HepG2 (cell line): ENCODE results near the gene BCL2L11. TPM values are rescaled to one million over a fixed set of nuclear protein-coding genes. Genes with fewer than 3 reads are reported as not detected.

Experiments
- ATAC-seq: fragments of 200-7000 bp; cut with Tn5 transposase; 3 replicates; pipeline ENCODE4 v1.9.1; 2020; ENCODE audit warnings: mild to moderate bottlenecking, moderate library complexity
- BruUV-seq: library from RNA; stranded (reverse); fragments of 400-500 nt; replicated peaks from 2 replicates; lab custom pipeline; 2021; lab: Mats Ljungman, UMichigan
- CTCF ChIA-PET: fragments of 300-600 bp; formaldehyde crosslinking; extraction: SDS; loops from one replicate; lab custom pipeline; 2021; ENCODE audit warnings: low total read pairs, inconsistent platforms, low intra/inter-chr PET ratio; lab: Yijun Ruan, JAX
- POLR2A ChIA-PET: fragments of 350-600 bp; sonication (Branson Sonifier 250); formaldehyde crosslinking; loops from one replicate; lab custom pipeline; 2020; ENCODE audit warnings: antibody characterized with exemption, inconsistent platforms; lab: Yijun Ruan, JAX
- DNase-seq: peaks from one replicate; pipeline ENCODE4 v3.0.0-alpha.2; 2015; ENCODE audit warnings: low spot score
- FAIRE-seq: peaks from 3 replicates; lab custom pipeline; 2011; peaks lifted over from hg19 to GRCh38; lab: Jason Lieb, UNC
- H2AFZ ChIP-seq: one replicate; pipeline ENCODE4 v1.6.1; 2011; ENCODE audit warnings: low read length, inconsistent platforms
- H3K27ac ChIP-seq: fragments of 300-600 bp; 3 replicates; pipeline ENCODE4 v1.8.0; 2011; ENCODE audit warnings: mixed run types, mild to moderate bottlenecking, mixed read lengths, low read length, inconsistent platforms; ENCODE audit not compliant: insufficient read depth; ENCODE audit errors: extremely low read length
- H3K27me3 ChIP-seq, 2 experiments: fragments of 200-600 bp in 1 of 2; 2 replicates in 1 of 2; 3 replicates in 1 of 2; pipeline versions ENCODE4 v1.6.0 to v1.8.0; 2011; ENCODE audit warnings: low read length in 2 of 2, mild to moderate bottlenecking in 2 of 2, moderate library complexity in 2 of 2, inconsistent platforms in 1 of 2; ENCODE audit not compliant: insufficient read depth in 2 of 2, control insufficient read depth in 1 of 2
- H3K36me3 ChIP-seq, 2 experiments: fragments of 200-600 bp in 1 of 2; replicated peaks in 1 of 2; 2 replicates in 1 of 2; 3 replicates in 1 of 2; pipeline versions ENCODE4 v1.5.1 to v1.8.0; 2011; ENCODE audit warnings: low read length in 2 of 2, inconsistent platforms in 1 of 2; ENCODE audit not compliant: insufficient read depth in 2 of 2, control insufficient read depth in 1 of 2
- H3K4me1 ChIP-seq: 2 replicates; pipeline ENCODE4 v1.5.1; 2012; ENCODE audit warnings: low read length, inconsistent platforms; ENCODE audit not compliant: insufficient read depth
- H3K4me2 ChIP-seq: 2 replicates; pipeline ENCODE4 v1.6.0; 2011; ENCODE audit warnings: low read depth, low read length, inconsistent platforms
- H3K4me3 ChIP-seq, 3 experiments: fragments of 200-600 bp in 1 of 3; sonication (generic), shearing (Covaris generic) in 1 of 3; replicated peaks in 1 of 3; 2 replicates each; pipeline ENCODE4 v1.5.1; 2011 to 2016; ENCODE audit warnings: low read length in 3 of 3, inconsistent platforms in 2 of 3, low read depth in 2 of 3, mild to moderate bottlenecking in 2 of 3, control low read depth in 1 of 3, mixed read lengths in 1 of 3; ENCODE audit not compliant: insufficient read depth in 1 of 3
- H3K79me2 ChIP-seq: one replicate; pipeline ENCODE4 v1.6.1; 2011; ENCODE audit warnings: low read length, inconsistent platforms; ENCODE audit not compliant: insufficient read depth
- H3K9ac ChIP-seq: 2 replicates; pipeline ENCODE4 v1.6.0; 2011; ENCODE audit warnings: mild to moderate bottlenecking, low read depth, low read length, inconsistent platforms; ENCODE audit not compliant: insufficient read depth
- H3K9me3 ChIP-seq: 2 replicates; pipeline ENCODE4 v1.5.1; 2012; ENCODE audit warnings: mild to moderate bottlenecking, low read length
- H4K20me1 ChIP-seq: 2 replicates; pipeline ENCODE4 v1.6.0; 2011; ENCODE audit warnings: inconsistent platforms, mild to moderate bottlenecking, low read length, moderate library complexity; ENCODE audit not compliant: insufficient read depth
- CEBPG ChIP-seq: IDR thresholded peaks from 2 replicates; pipeline ENCODE4 v1.6.1; 2016
- DR1 ChIP-seq: sonication (generic); formaldehyde crosslinking; IDR thresholded peaks from 2 replicates; pipeline ENCODE4 v1.8.0; 2021; ENCODE audit warnings: mild to moderate bottlenecking, missing genetic modification reagents, inconsistent platforms
- FOXJ3 ChIP-seq: sonication (generic); formaldehyde crosslinking; IDR thresholded peaks from 2 replicates; pipeline ENCODE4 v1.4.0; 2020; ENCODE audit warnings: missing genetic modification reagents, mild to moderate bottlenecking, borderline replicate concordance
- HMG20A ChIP-seq: IDR thresholded peaks from 2 replicates; pipeline ENCODE4 v1.6.1; 2016; ENCODE audit warnings: borderline replicate concordance
- LCORL ChIP-seq, 2 experiments: fragments of 450-650 bp in 1 of 2; sonication (generic) in 1 of 2; formaldehyde crosslinking in 1 of 2; IDR thresholded peaks; 2 replicates each; pipeline versions ENCODE4 v1.5.0 to v1.6.1; 2017 to 2020; ENCODE audit warnings: antibody characterized with exemption in 1 of 2, missing genetic modification reagents in 1 of 2
- PTBP1 ChIP-seq: fragments of 200-400 bp; formaldehyde crosslinking; IDR thresholded peaks from 2 replicates; pipeline ENCODE4 v1.6.1; 2018; ENCODE audit warnings: low read length, low read depth; ENCODE audit not compliant: poor library complexity, severe bottlenecking
- ZFY ChIP-seq: sonication (generic); formaldehyde crosslinking; IDR thresholded peaks from 2 replicates; pipeline ENCODE4 v1.4.0; 2020; ENCODE audit warnings: missing genetic modification reagents
- ZNF589 ChIP-seq: sonication (generic); formaldehyde crosslinking; conservative IDR thresholded peaks from 2 replicates; pipeline ENCODE4 v1.8.0; 2022; ENCODE audit warnings: mild to moderate bottlenecking, moderate library complexity, missing genetic modification reagents
- WGBS: methylation state at CpG from one replicate; pipeline ENCODE4 v1.1.6; 2017; ENCODE audit warnings: low lambda C conversion rate; 5-methylcytosine and 5-hydroxymethylcytosine counted together
- in situ Hi-C: cut with HindIII; loops from 2 replicates; pipeline ENCODE4 v1.10.0; 2017; ENCODE audit warnings: low pct_unique_long_range_greater_than_20kb; ENCODE audit not compliant: extremely low pct_ligation_motif_present
- intact Hi-C: fragments of 100-400 bp; cut with micrococcal nuclease; formaldehyde crosslinking; loops from one replicate; pipeline ENCODE4 v1.10.0; 2022; ENCODE audit not compliant: unreplicated experiment
- polyA plus RNA-seq, 8 experiments: library from polyadenylated mRNA; depleted of rRNA in 3 of 8; stranded (reverse) in 7 of 8; unstranded in 1 of 8; fragments of >200 nt; fragmentation: Illumina TruSeq in 4 of 8; extraction: Trizol in 4 of 8; gene quantifications; 2 replicates each; pipeline versions ENCODE4 v1.2.1 to v1.2.3, GENCODE V29; 2011 to 2016; ENCODE audit warnings: low read depth in 4 of 8, missing spikeins in 1 of 8, mixed read lengths in 1 of 8; ENCODE audit not compliant: insufficient read depth in 1 of 8
- total RNA-seq, 5 experiments: library from RNA; depleted of rRNA; stranded (reverse); fragments of >200 nt; fragmentation: Illumina TruSeq; extraction: Trizol; gene quantifications; 2 replicates each; pipeline ENCODE4 v1.2.3, GENCODE V29; 2016; ENCODE audit warnings: low read depth in 1 of 5
- TF ChIP-seq, protein P1 (sequence below): sonication (generic); formaldehyde crosslinking; IDR thresholded peaks from 2 replicates; pipeline ENCODE4 v1.4.0; 2020; ENCODE audit warnings: missing genetic modification reagents
- TF ChIP-seq, protein P2 (sequence below): sonication (generic); formaldehyde crosslinking; IDR thresholded peaks from 2 replicates; pipeline ENCODE4 v1.4.0; 2020; ENCODE audit warnings: missing genetic modification reagents, borderline replicate concordance
- TF ChIP-seq, protein P3 (sequence below): sonication (generic); formaldehyde crosslinking; IDR thresholded peaks from 2 replicates; pipeline ENCODE4 v1.4.0; 2020; ENCODE audit warnings: mild to moderate bottlenecking, missing genetic modification reagents

Gene BCL2L11
- total and polyA plus RNA-seq, 2 of the 13 experiments (the other 11 are each of a cell fraction or from before 2014, with no cell fraction given), result 6.1 to 9.7 TPM

DNA sequence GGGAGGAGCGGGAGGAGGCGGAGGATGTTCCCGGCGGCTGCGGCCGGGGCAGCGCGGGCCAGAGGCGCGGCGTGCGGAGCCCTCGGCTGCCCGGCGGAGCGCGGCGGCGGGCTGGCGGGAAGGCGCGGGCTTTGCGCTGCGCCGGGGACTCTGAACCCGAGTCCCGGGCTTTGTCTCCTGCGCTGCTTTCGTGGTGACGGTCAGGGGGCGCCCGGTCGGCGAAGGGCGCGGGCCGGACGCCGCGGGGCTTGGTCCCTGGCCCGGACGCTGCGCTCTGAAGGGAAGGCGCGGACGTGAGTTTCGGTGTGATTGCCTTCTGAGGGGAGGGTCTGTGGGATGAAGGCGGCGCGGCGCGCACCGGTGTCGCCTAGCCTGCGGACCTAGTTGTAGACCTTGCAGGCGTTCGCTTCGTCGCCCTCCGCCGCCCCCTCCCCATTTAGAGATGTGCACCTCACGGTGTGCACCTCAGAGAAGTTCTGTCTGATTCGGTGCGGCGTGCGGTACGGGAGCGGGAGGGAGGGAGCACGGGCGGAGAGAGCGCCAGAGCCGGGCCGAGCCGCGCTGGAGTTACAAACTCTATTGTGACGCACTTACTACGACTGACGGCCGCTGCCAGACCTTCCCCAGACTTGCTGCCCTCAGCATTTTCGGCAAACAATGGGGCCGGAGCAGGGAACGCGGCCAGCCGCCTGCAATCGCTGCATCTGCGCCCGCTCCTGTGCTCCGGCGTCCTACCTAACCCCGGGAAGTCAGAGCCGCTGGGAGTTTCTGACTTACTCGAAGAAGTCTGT, 2.1 kb downstream of the BCL2L11 start (continued):
- TF ChIP-seq, protein P1, sequence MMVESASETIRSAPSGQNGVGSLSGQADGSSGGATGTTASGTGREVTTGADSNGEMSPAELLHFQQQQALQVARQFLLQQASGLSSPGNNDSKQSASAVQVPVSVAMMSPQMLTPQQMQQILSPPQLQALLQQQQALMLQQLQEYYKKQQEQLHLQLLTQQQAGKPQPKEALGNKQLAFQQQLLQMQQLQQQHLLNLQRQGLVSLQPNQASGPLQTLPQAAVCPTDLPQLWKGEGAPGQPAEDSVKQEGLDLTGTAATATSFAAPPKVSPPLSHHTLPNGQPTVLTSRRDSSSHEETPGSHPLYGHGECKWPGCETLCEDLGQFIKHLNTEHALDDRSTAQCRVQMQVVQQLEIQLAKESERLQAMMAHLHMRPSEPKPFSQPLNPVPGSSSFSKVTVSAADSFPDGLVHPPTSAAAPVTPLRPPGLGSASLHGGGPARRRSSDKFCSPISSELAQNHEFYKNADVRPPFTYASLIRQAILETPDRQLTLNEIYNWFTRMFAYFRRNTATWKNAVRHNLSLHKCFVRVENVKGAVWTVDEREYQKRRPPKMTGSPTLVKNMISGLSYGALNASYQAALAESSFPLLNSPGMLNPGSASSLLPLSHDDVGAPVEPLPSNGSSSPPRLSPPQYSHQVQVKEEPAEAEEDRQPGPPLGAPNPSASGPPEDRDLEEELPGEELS (CRISPR knock-in tag), result 0 out of 2 replicates have a peak, but pooled peaks have one; percentile 4
- TF ChIP-seq, all 625 proteins: peak for 169

DNA sequence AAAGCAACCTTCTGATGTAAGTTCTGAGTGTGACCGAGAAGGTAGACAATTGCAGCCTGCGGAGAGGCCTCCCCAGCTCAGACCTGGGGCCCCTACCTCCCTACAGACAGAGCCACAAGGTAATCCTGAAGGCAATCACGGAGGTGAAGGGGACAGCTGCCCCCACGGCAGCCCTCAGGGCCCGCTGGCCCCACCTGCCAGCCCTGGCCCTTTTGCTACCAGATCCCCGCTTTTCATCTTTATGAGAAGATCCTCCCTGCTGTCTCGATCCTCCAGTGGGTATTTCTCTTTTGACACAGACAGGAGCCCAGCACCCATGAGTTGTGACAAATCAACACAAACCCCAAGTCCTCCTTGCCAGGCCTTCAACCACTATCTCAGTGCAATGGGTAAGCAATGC, 3.0 kb downstream of the BCL2L11 start:
- no peaks in the 10 kb centered on the region; a peak in 1 of 5 replicates for H3K27me3 ChIP-seq
- H3K9ac ChIP-seq, result peak overlapping the region; percentile 92
- peak overlapping the region in 2 of 3 experiments; percentile 86 to 93; a peak in 3 of 6 replicates for H3K4me3 ChIP-seq
- FAIRE-seq (no peak), ATAC-seq (no peak), DNase-seq (no peak)
- CTCF ChIA-PET, result no interaction called here
- 0 out of 2 replicates have a peak, but pooled peaks cover 4% of the 10 kb centered on the region for H4K20me1 ChIP-seq
- in situ Hi-C loops, result no loop called here
- H3K9me3 ChIP-seq, result no peaks in the 10 kb centered on the region
- peaks cover 57% of the 10 kb centered on the region for H3K79me2 ChIP-seq
- H2AFZ ChIP-seq, result no peak overlapping the region
- intact Hi-C loops, result loop anchor here (2.0 to 10.0 kb wide), 2 partner anchors 13 to 451 kb away; no protein-coding TSS in a partner anchor
- WGBS, result 85% methylated on average over 7 of the region's 7 CpGs
- POLR2A ChIA-PET, result interaction anchor here (1.3 kb wide), 1 partner anchor 9 kb away, joined by 3 read pairs; no protein-coding TSS in a partner anchor
- H3K36me3 ChIP-seq, result peaks cover 11 to 45% of the 10 kb centered on the region in 2 experiments
- peaks cover 45% of the 10 kb centered on the region for H3K4me1 ChIP-seq
- H3K27ac ChIP-seq, result no peak overlapping the region
- peak overlapping the region; percentile 85 for H3K4me2 ChIP-seq
- no TSS peak for BruUV-seq
- TF ChIP-seq, protein P2, sequence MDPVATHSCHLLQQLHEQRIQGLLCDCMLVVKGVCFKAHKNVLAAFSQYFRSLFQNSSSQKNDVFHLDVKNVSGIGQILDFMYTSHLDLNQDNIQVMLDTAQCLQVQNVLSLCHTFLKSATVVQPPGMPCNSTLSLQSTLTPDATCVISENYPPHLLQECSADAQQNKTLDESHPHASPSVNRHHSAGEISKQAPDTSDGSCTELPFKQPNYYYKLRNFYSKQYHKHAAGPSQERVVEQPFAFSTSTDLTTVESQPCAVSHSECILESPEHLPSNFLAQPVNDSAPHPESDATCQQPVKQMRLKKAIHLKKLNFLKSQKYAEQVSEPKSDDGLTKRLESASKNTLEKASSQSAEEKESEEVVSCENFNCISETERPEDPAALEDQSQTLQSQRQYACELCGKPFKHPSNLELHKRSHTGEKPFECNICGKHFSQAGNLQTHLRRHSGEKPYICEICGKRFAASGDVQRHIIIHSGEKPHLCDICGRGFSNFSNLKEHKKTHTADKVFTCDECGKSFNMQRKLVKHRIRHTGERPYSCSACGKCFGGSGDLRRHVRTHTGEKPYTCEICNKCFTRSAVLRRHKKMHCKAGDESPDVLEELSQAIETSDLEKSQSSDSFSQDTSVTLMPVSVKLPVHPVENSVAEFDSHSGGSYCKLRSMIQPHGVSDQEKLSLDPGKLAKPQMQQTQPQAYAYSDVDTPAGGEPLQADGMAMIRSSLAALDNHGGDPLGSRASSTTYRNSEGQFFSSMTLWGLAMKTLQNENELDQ, result no peak
- TF ChIP-seq LCORL (IDR thresholded peaks at IDR 0.05) (no peak), LCORL (CRISPR knock-in tag; IDR thresholded peaks at IDR 0.05) (no peak), ZNF589 (no peak), ZFY (no peak), CEBPG (no peak), FOXJ3 (CRISPR knock-in tag) (no peak), PTBP1 (no peak), DR1 (no peak), HMG20A (CRISPR knock-in tag) (no peak)
- TF ChIP-seq, protein P3, sequence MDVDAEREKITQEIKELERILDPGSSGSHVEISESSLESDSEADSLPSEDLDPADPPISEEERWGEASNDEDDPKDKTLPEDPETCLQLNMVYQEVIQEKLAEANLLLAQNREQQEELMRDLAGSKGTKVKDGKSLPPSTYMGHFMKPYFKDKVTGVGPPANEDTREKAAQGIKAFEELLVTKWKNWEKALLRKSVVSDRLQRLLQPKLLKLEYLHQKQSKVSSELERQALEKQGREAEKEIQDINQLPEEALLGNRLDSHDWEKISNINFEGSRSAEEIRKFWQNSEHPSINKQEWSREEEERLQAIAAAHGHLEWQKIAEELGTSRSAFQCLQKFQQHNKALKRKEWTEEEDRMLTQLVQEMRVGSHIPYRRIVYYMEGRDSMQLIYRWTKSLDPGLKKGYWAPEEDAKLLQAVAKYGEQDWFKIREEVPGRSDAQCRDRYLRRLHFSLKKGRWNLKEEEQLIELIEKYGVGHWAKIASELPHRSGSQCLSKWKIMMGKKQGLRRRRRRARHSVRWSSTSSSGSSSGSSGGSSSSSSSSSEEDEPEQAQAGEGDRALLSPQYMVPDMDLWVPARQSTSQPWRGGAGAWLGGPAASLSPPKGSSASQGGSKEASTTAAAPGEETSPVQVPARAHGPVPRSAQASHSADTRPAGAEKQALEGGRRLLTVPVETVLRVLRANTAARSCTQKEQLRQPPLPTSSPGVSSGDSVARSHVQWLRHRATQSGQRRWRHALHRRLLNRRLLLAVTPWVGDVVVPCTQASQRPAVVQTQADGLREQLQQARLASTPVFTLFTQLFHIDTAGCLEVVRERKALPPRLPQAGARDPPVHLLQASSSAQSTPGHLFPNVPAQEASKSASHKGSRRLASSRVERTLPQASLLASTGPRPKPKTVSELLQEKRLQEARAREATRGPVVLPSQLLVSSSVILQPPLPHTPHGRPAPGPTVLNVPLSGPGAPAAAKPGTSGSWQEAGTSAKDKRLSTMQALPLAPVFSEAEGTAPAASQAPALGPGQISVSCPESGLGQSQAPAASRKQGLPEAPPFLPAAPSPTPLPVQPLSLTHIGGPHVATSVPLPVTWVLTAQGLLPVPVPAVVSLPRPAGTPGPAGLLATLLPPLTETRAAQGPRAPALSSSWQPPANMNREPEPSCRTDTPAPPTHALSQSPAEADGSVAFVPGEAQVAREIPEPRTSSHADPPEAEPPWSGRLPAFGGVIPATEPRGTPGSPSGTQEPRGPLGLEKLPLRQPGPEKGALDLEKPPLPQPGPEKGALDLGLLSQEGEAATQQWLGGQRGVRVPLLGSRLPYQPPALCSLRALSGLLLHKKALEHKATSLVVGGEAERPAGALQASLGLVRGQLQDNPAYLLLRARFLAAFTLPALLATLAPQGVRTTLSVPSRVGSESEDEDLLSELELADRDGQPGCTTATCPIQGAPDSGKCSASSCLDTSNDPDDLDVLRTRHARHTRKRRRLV (CRISPR knock-in tag), result no peak
